K562 (cell line): ENCODE measurements around the gene C1orf167. TPM values are rescaled to one million over a fixed set of nuclear protein-coding genes. Genes with fewer than 3 reads are reported as not detected.
A peak's percentile ranks its signal among the peaks of the same experiment; 100 is the strongest.

Source experiments
- ATAC-seq: fragments of 200-7000 bp; cut with Tn5 transposase; 3 replicates; pipeline ENCODE4 v1.9.1; 2020; ENCODE audit warnings: moderate library complexity
- BruUV-seq: library from RNA; stranded (reverse); fragments of 400-500 nt; replicated peaks from 2 replicates; lab custom pipeline; 2021; lab: Mats Ljungman, UMichigan
- CTCF ChIA-PET: fragments of 300-600 bp; formaldehyde crosslinking; extraction: SDS; loops from one replicate; lab custom pipeline; 2021; ENCODE audit warnings: low intra/inter-chr PET ratio; lab: Yijun Ruan, JAX
- POLR2A ChIA-PET: fragments of 300-600, 350-650 bp; sonication (Branson Sonifier 250); formaldehyde crosslinking; extraction: SDS; loops from one replicate; lab custom pipeline; 2021; ENCODE audit warnings: antibody characterized with exemption, inconsistent platforms; lab: Yijun Ruan, JAX
- DNase-seq, 4 experiments: peaks; one replicate each; pipeline versions ENCODE4 v3.0.0 to v3.0.0-alpha.2; 2011 to 2018; ENCODE audit warnings: low spot score in 3 of 4, mixed read lengths in 3 of 4; ENCODE audit errors: extremely low read depth in 1 of 4
- FAIRE-seq: peaks from 2 replicates; lab custom pipeline; 2011; peaks lifted over from hg19 to GRCh38; lab: Jason Lieb, UNC
- H2AFZ ChIP-seq: 2 replicates; pipeline ENCODE4 v1.6.0; 2011; ENCODE audit warnings: low read depth, low read length, control low read depth, inconsistent platforms
- H3K27ac ChIP-seq: fragments of 200-600 bp; 3 replicates; pipeline ENCODE4 v1.8.0; 2011; ENCODE audit warnings: low read depth, mild to moderate bottlenecking, control low read depth, inconsistent platforms, low read length, moderate library complexity, mixed read lengths; ENCODE audit errors: extremely low read depth
- H3K27me3 ChIP-seq, 2 experiments: fragments of 300-600 bp in 1 of 2; 2 replicates in 1 of 2; 3 replicates in 1 of 2; pipeline versions ENCODE4 v1.6.0 to v1.8.0; 2011; ENCODE audit warnings: inconsistent platforms in 2 of 2, low read length in 2 of 2, mild to moderate bottlenecking in 1 of 2, mixed read lengths in 1 of 2, moderate library complexity in 1 of 2; ENCODE audit not compliant: control insufficient read depth in 2 of 2, insufficient read depth in 2 of 2
- H3K36me3 ChIP-seq: fragments of 300-600 bp; 3 replicates; pipeline ENCODE4 v1.8.0; 2011; ENCODE audit warnings: mild to moderate bottlenecking, low read length, inconsistent platforms; ENCODE audit not compliant: control insufficient read depth, insufficient read depth
- H3K4me1 ChIP-seq, 2 experiments: fragments of 200-600 bp in 1 of 2; replicated peaks in 1 of 2; 2 replicates in 1 of 2; 3 replicates in 1 of 2; pipeline versions ENCODE4 v1.5.1 to v1.8.0; 2011; ENCODE audit warnings: inconsistent platforms in 2 of 2, low read length in 2 of 2, mild to moderate bottlenecking in 1 of 2, mixed read lengths in 1 of 2, moderate library complexity in 1 of 2; ENCODE audit not compliant: control insufficient read depth in 2 of 2, insufficient read depth in 2 of 2
- H3K4me2 ChIP-seq: 2 replicates; pipeline ENCODE4 v1.6.1; 2011; ENCODE audit warnings: low read length, control low read depth, inconsistent platforms, mixed read lengths; ENCODE audit not compliant: insufficient read depth
- H3K4me3 ChIP-seq: fragments of 200-600 bp; sonication (generic), shearing (Covaris generic); 2 replicates; pipeline ENCODE4 v1.5.1; 2016; ENCODE audit warnings: control low read depth, inconsistent platforms
- H3K79me2 ChIP-seq: fragments of 200-600 bp; 3 replicates; pipeline ENCODE4 v1.8.0; 2011; ENCODE audit warnings: low read length, inconsistent platforms; ENCODE audit not compliant: control insufficient read depth, insufficient read depth
- H3K9ac ChIP-seq, 2 experiments: 2 replicates each; pipeline versions ENCODE4 v1.6.0 to v1.6.1; 2011; ENCODE audit warnings: low read depth in 2 of 2, low read length in 2 of 2, control low read depth in 1 of 2, inconsistent platforms in 1 of 2, mild to moderate bottlenecking in 1 of 2, mixed read lengths in 1 of 2; ENCODE audit not compliant: insufficient read depth in 1 of 2
- H3K9me1 ChIP-seq: one replicate; pipeline ENCODE4 v1.6.0; 2011; ENCODE audit warnings: inconsistent platforms, mild to moderate bottlenecking, low read length, moderate library complexity; ENCODE audit not compliant: control insufficient read depth, insufficient read depth
- H3K9me3 ChIP-seq: replicated peaks from 2 replicates; pipeline ENCODE4 v1.5.1; 2011; ENCODE audit warnings: low read depth, low read length, inconsistent platforms; ENCODE audit not compliant: control insufficient read depth, insufficient read depth
- H4K20me1 ChIP-seq: replicated peaks from 2 replicates; pipeline ENCODE4 v1.6.1; 2011; ENCODE audit warnings: low read length, inconsistent platforms, mixed read lengths; ENCODE audit not compliant: control insufficient read depth, insufficient read depth
- BHLHE40 ChIP-seq: IDR thresholded peaks from 2 replicates; pipeline ENCODE4 v1.6.1; 2011; ENCODE audit warnings: low read length, improper control_type of control experiment
- HDAC3 ChIP-seq: fragments of 450-650 bp; IDR thresholded peaks from 2 replicates; pipeline ENCODE4 v1.6.1; 2018; ENCODE audit warnings: borderline replicate concordance, mild to moderate bottlenecking, moderate library complexity; ENCODE audit not compliant: partially characterized antibody
- MEIS2 ChIP-seq: fragments of 450-650 bp; IDR thresholded peaks from 2 replicates; pipeline ENCODE4 v1.6.1; 2014; ENCODE audit warnings: mild to moderate bottlenecking; ENCODE audit not compliant: partially characterized antibody
- MLLT1 ChIP-seq, 2 experiments: fragments of 450-650 bp; IDR thresholded peaks; 2 replicates each; pipeline ENCODE4 v1.6.1; 2016
- POLR3A ChIP-seq: IDR thresholded peaks from 2 replicates; pipeline ENCODE4 v1.6.1; 2011; ENCODE audit warnings: borderline replicate concordance, mild to moderate bottlenecking, moderate library complexity; ENCODE audit not compliant: insufficient read length, insufficient read depth; ENCODE audit errors: extremely low read depth
- PRPF4 ChIP-seq: fragments of 200-400 bp; formaldehyde crosslinking; IDR thresholded peaks from one replicate; pipeline ENCODE4 v1.6.1; 2017; ENCODE audit warnings: low read length, low read depth, mild to moderate bottlenecking; ENCODE audit not compliant: insufficient read depth, poor library complexity, severe bottlenecking
- SNRNP70 ChIP-seq: fragments of 200-400 bp; formaldehyde crosslinking; optimal IDR thresholded peaks from 2 replicates; pipeline ENCODE3; 2017; ENCODE audit warnings: low read depth, low read length
- SRSF9 ChIP-seq: fragments of 200-400 bp; formaldehyde crosslinking; IDR thresholded peaks from 2 replicates; pipeline ENCODE4 v1.6.1; 2017; ENCODE audit warnings: low read depth, low read length, borderline replicate concordance
- STAT5B ChIP-seq: fragments of 250-450 bp; sonication (Bioruptor Pico); IDR thresholded peaks from 2 replicates; pipeline ENCODE4 v1.8.0; 2021; ENCODE audit warnings: mild to moderate bottlenecking, inconsistent platforms
- TCF3 ChIP-seq: sonication (generic); formaldehyde crosslinking; IDR thresholded peaks from 2 replicates; pipeline ENCODE4 v1.4.0; 2020; ENCODE audit warnings: mild to moderate bottlenecking, missing genetic modification reagents
- THRB ChIP-seq: fragments of 450-650 bp; formaldehyde crosslinking; conservative IDR thresholded peaks from 2 replicates; pipeline ENCODE4 v1.4.0; 2022; ENCODE audit warnings: mild to moderate bottlenecking, missing genetic modification characterization
- VEZF1 ChIP-seq: fragments of 200-800 bp; sonication (Bioruptor generic); IDR thresholded peaks from 2 replicates; pipeline ENCODE4 v1.6.1; 2017; ENCODE audit warnings: missing genetic modification characterization, missing compliant biosample characterization
- ZNF740 ChIP-seq, 3 experiments: fragments of 200-800 bp in 1 of 3; sonication (Bioruptor generic) in 1 of 3; sonication (generic) in 1 of 3; formaldehyde crosslinking in 1 of 3; IDR thresholded peaks; 2 replicates each; pipeline versions ENCODE4 v1.6.1 to v1.8.0; 2016 to 2022; ENCODE audit warnings: mild to moderate bottlenecking in 2 of 3, missing compliant biosample characterization in 2 of 3, missing genetic modification characterization in 2 of 3, missing genetic modification reagents in 1 of 3
- ZSCAN29 ChIP-seq: fragments of 450-650 bp; IDR thresholded peaks from 2 replicates; pipeline ENCODE4 v1.6.1; 2017
- WGBS: fragments of 100-300 bp; shearing (Covaris generic); methylation state at CpG from one replicate; pipeline ENCODE4 v1.1.6; 2016; ENCODE audit warnings: low coverage, mixed read lengths; ENCODE audit not compliant: insufficient coverage; ENCODE audit errors: missing lambda C conversion rate; 5-methylcytosine and 5-hydroxymethylcytosine counted together
- in situ Hi-C: fragments of 300-500 bp; cut with MboI; formaldehyde crosslinking; loops from 4 replicates; pipeline ENCODE4 v1.15.0; 2018; ENCODE audit warnings: inconsistent platforms, mixed read lengths
- intact Hi-C: fragments of 100-400 bp; cut with micrococcal nuclease; formaldehyde crosslinking; loops from 2 replicates; pipeline ENCODE4 v1.14.2; 2022
- polyA plus RNA-seq, 8 experiments: library from polyadenylated mRNA; depleted of rRNA in 4 of 8; stranded (reverse) in 5 of 8; unstranded in 3 of 8; fragments of >200 nt; fragmentation: Nextera tagmentation in 2 of 8; fragmentation: Illumina TruSeq in 1 of 8; extraction: Ambion mirVana in 2 of 8; extraction: Trizol in 1 of 8; gene quantifications; 2 replicates each; pipeline versions ENCODE4 v1.2.1 to v1.2.3, GENCODE V29; 2011 to 2014; ENCODE audit warnings: inconsistent platforms in 1 of 8, missing spikeins in 1 of 8
- total RNA-seq, 7 experiments: library from RNA; depleted of rRNA in 6 of 7; stranded (reverse); fragments of >200 nt in 6 of 7; fragmentation: Illumina TruSeq in 2 of 7; extraction: Trizol in 2 of 7; gene quantifications; 2 replicates each; pipeline versions ENCODE4 v1.2.1 to v1.2.3, GENCODE V29; 2011 to 2021; ENCODE audit warnings: low replicate concordance in 1 of 7

Gene C1orf167
- total and polyA plus RNA-seq, 9 of the 15 experiments (the other 6 are each of a cell fraction or from before 2014, with no cell fraction given), result 0.22 to 0.86 (median 0.31) TPM; not detected in 2

- TF ChIP-seq ZNF740 (CRISPR knock-in tag; IDR thresholded peaks at IDR 0.05) (0 out of 2 replicates have a peak, but pooled peaks have one; percentile 27), ZNF740 (tag; IDR thresholded peaks at IDR 0.05) (no peak)
These were observed 8.3 kb upstream of the C1orf167 start (continued) for GRCh38 chr1:11753555-11754208.

GRCh38 chr1:11757047-11757446, 4.9 kb upstream of the C1orf167 start:
- no peak for FAIRE-seq
- no peak overlapping the region for H3K4me2 ChIP-seq
- peaks cover 24% of the 10 kb centered on the region in 2 experiments for H3K4me1 ChIP-seq
- in situ Hi-C loops (no loop called here), intact Hi-C loops (no loop called here)
- no peak overlapping the region for H2AFZ ChIP-seq
- no peak for DNase-seq
- H4K20me1 ChIP-seq, result no peaks in the 10 kb centered on the region
- H3K27me3 ChIP-seq, result no peaks in the 10 kb centered on the region
- no peak for ATAC-seq
- peaks cover 3% of the 10 kb centered on the region; the same call in 1 of the 2 replicates for H3K9me3 ChIP-seq
- 68% methylated on average over 1 of the region's 1 CpG for WGBS
- H3K9ac ChIP-seq, result no peak overlapping the region
- CTCF ChIA-PET, result no interaction called here
- no peaks in the 10 kb centered on the region for H3K36me3 ChIP-seq
- no peaks in the 10 kb centered on the region for H3K79me2 ChIP-seq
- POLR2A ChIA-PET, result interaction anchor here (1.2 to 1.3 kb wide), 2 partner anchors 36 to 40 kb away, joined by 3 to 4 read pairs; no protein-coding TSS in a partner anchor
- no peaks in the 10 kb centered on the region for H3K9me1 ChIP-seq
- no TSS peak for BruUV-seq
- H3K4me3 ChIP-seq, result no peak overlapping the region
- H3K27ac ChIP-seq, result no peak overlapping the region
- TF ChIP-seq TCF3 (CRISPR knock-in tag), result no peak
- TF ChIP-seq SNRNP70, result no peak
- no peak for TF ChIP-seq BHLHE40
- no peak for TF ChIP-seq VEZF1 (CRISPR knock-in tag)
- TF ChIP-seq MLLT1 (IDR thresholded peaks at IDR 0.05), result no peak
- peak; percentile 27 for TF ChIP-seq MEIS2
- TF ChIP-seq THRB (CRISPR knock-in tag), result no peak
- no peak for TF ChIP-seq POLR3A
- no peak for TF ChIP-seq HDAC3
- TF ChIP-seq ZSCAN29, result no peak
- no peak for TF ChIP-seq PRPF4
- no peak for TF ChIP-seq SRSF9
- no peak for TF ChIP-seq STAT5B (CRISPR knock-in tag)
